Kidney epithelial cell (primary cell): ENCODE results near the gene OBSCN. TPM values are rescaled to one million over a fixed set of nuclear protein-coding genes. Genes with fewer than 3 reads are reported as not detected.

Experiments used
- DNase-seq: peaks from one replicate; pipeline ENCODE4 v3.0.0-alpha.2; 2010; ENCODE audit warnings: low read depth
- H3K27me3 ChIP-seq: 2 replicates; pipeline ENCODE4 v1.6.0; 2011; ENCODE audit warnings: low read length; ENCODE audit not compliant: control insufficient read depth, insufficient read depth
- H3K36me3 ChIP-seq: 2 replicates; pipeline ENCODE4 v1.5.1; 2011; ENCODE audit warnings: low read length; ENCODE audit not compliant: control insufficient read depth, insufficient read depth
- H3K4me3 ChIP-seq: 2 replicates; pipeline ENCODE4 v1.5.1; 2011; ENCODE audit warnings: low read depth, mild to moderate bottlenecking, control low read depth, low read length
- total RNA-seq: library from RNA; depleted of rRNA; stranded (reverse); fragments of >200 nt; gene quantifications from 2 replicates; pipeline ENCODE4 v1.2.3, GENCODE V29; 2015
- TF ChIP-seq, protein P1 (sequence below): IDR thresholded peaks from 2 replicates; pipeline ENCODE4 v1.5.1; 2011; ENCODE audit warnings: mild to moderate bottlenecking, moderate library complexity, low read length, control low read depth, inconsistent platforms; ENCODE audit not compliant: insufficient read depth, poor library complexity, severe bottlenecking

Gene OBSCN
- total RNA-seq, 1 donor from 2014 or later = 13.5 TPM

GRCh38 chr1:228410015-228410414 lies 202.2 kb downstream of the OBSCN start:
- TF ChIP-seq, protein P1, sequence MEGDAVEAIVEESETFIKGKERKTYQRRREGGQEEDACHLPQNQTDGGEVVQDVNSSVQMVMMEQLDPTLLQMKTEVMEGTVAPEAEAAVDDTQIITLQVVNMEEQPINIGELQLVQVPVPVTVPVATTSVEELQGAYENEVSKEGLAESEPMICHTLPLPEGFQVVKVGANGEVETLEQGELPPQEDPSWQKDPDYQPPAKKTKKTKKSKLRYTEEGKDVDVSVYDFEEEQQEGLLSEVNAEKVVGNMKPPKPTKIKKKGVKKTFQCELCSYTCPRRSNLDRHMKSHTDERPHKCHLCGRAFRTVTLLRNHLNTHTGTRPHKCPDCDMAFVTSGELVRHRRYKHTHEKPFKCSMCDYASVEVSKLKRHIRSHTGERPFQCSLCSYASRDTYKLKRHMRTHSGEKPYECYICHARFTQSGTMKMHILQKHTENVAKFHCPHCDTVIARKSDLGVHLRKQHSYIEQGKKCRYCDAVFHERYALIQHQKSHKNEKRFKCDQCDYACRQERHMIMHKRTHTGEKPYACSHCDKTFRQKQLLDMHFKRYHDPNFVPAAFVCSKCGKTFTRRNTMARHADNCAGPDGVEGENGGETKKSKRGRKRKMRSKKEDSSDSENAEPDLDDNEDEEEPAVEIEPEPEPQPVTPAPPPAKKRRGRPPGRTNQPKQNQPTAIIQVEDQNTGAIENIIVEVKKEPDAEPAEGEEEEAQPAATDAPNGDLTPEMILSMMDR = no peak
- H3K4me3 ChIP-seq = no peak overlapping the region
- no peaks in the 10 kb centered on the region for H3K36me3 ChIP-seq
- no peaks in the 10 kb centered on the region for H3K27me3 ChIP-seq
- DNase-seq = no peak

DNA sequence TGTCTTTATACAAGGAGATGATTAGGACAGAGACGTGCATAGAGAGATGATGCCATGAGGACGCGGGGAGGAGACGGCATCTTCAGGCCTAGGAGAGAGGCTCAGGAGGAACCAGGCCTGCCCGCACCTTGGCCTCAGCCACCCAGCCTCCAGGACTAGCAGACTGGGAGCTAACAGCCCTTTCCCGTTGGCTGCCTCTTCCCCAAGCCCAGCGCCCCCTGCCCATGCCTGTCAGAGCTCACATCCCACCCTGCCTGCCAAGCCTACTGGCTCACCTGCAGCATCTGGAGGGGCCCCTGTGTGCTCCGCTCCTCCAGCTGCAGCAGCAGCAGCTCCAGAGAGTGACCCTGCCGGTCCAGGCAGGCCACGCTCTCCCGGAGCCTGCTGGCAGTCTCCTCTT lies 202.8 kb downstream of the OBSCN start:
- TF ChIP-seq, protein P1 = no peak
- Histone ChIP-seq H3K27me3 (no peaks in the 10 kb centered on the region), H3K4me3 (no peak overlapping the region), H3K36me3 (no peaks in the 10 kb centered on the region)
- DNase-seq = no peak

DNA sequence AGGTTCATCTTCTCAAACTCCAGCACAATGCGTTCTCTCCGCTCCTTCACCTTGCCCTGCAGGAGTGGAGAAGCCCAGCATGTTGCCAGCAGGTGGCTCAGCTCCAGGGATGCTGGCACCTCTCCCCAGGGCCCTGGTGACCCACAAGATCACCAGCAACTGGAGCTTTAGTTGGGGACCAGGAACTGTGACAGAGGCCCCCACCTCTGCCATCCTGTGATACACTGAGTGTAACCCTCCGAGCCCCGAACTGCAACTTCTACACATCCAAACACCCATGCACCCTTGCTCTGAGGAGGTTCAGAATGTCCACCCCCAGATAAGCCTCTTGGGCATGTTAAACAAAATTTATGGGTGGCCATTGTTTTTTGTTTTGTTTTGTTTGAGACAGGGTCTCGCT lies 203.3 kb downstream of the OBSCN start:
- Histone ChIP-seq H3K4me3 (no peak overlapping the region), H3K27me3 (peaks cover 4% of the 10 kb centered on the region), H3K36me3 (no peaks in the 10 kb centered on the region)
- TF ChIP-seq, protein P1 = no peak
- no peak for DNase-seq

DNA sequence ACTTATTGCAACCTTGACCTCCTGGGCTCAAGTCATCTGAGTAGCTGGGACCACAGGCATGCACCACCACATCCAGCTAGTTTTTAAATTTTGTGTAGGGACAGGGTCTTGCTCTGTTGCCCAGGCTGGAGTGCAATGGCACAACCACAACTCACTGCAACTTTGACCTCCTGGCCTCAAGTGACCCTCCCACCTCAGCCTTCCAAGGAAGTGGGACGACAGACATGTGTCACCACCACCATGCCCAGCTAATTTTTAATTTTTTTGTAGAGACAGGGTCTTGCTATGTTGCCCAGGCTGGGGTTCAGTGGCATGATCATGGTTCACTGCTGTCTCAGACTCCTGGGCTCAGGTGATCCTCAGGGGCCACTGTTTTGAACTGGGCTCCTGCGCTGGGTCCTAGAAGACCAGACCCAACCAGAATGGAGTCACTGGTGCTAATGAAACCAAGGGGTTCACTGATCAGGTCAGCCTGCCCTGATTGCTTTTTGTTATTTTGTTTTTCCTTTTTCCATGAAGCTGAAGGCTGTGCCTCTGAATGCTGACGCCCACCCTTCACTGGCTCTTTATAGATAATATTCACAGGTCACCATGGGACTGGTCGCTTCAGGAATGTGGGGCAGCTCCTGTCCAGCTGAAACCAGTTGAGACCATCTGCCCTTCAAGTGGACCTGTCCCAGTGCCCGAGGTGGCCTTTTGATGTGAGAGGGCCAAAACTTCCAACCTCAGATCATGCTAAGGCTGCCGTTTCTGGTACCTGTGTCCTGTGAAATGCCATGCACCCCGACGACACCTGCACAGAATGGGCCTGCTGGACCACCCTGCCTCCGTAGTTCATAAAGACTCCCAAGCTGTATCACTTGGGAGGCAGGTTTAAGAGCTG lies 203.9 kb downstream of the OBSCN start:
- H3K36me3 ChIP-seq = no peaks in the 10 kb centered on the region
- TF ChIP-seq, protein P1 = no peak
- no peak for DNase-seq

GRCh38 chr1:228413241-228414010 lies 205.6 kb downstream of the OBSCN start:
- DNase-seq = no peak
- TF ChIP-seq, protein P1 = no peak
- no peak overlapping the region for H3K4me3 ChIP-seq
- peaks cover 6% of the 10 kb centered on the region for H3K27me3 ChIP-seq
- no peaks in the 10 kb centered on the region for H3K36me3 ChIP-seq

More for the DNA sequence above, 203.9 kb downstream of the OBSCN start:
- no peak overlapping the region for H3K4me3 ChIP-seq
- H3K27me3 ChIP-seq = peaks cover 4% of the 10 kb centered on the region
